Esophagus (tissue), 2 donors: Measurements from ENCODE around the gene POM121C. TPM values are rescaled to one million over a fixed set of nuclear protein-coding genes. Genes with fewer than 3 reads are reported as not detected.
"Not testable (repeated sequence)": the region's sequence is repeated elsewhere in the genome, so short reads cannot be mapped to it uniquely, and the experiment has no call there.

Source experiments
- H3K27ac ChIP-seq, 2 donors: one replicate each; pipeline ENCODE4 v1.5.1; 2013; ENCODE audit warnings: low read depth in 2 of 2, mild to moderate bottlenecking in 2 of 2, inconsistent platforms in 1 of 2, low read length in 1 of 2, moderate library complexity in 1 of 2
- H3K27me3 ChIP-seq, 2 donors: one replicate each; pipeline ENCODE4 v1.6.1; 2013; ENCODE audit warnings: low read length in 2 of 2, control low read depth in 1 of 2, mild to moderate bottlenecking in 1 of 2; ENCODE audit not compliant: insufficient read depth in 2 of 2, control insufficient read depth in 1 of 2
- H3K36me3 ChIP-seq, 2 donors: one replicate each; pipeline ENCODE4 v1.6.1; 2013; ENCODE audit warnings: low read length in 1 of 2; ENCODE audit not compliant: control insufficient read depth in 2 of 2, insufficient read depth in 2 of 2
- H3K4me1 ChIP-seq, 2 donors: one replicate each; pipeline ENCODE4 v1.6.1; 2013; ENCODE audit warnings: low read length in 1 of 2; ENCODE audit not compliant: control insufficient read depth in 2 of 2, insufficient read depth in 2 of 2
- H3K4me3 ChIP-seq, 2 donors: one replicate each; pipeline ENCODE4 v1.5.1; 2013; ENCODE audit warnings: low read length in 2 of 2, mild to moderate bottlenecking in 2 of 2, low read depth in 1 of 2, moderate library complexity in 1 of 2
- H3K9me3 ChIP-seq, 2 donors: one replicate each; pipeline ENCODE4 v1.6.1; 2013; ENCODE audit warnings: mild to moderate bottlenecking in 2 of 2, low read depth in 1 of 2, low read length in 1 of 2, moderate library complexity in 1 of 2; ENCODE audit not compliant: control insufficient read depth in 2 of 2, insufficient read depth in 1 of 2
- WGBS, 2 donors: extraction: QIAGEN DNeasy Blood & Tissue Kit; methylation state at CpG; one replicate each; pipeline ENCODE4 v1.1.7; 2013; 5-methylcytosine and 5-hydroxymethylcytosine counted together
- polyA plus RNA-seq, 2 donors: library from polyadenylated mRNA; stranded (reverse); fragments of 200-250 nt; gene quantifications; one replicate each; pipeline ENCODE4 v1.2.3, GENCODE V29; 2013
- donor health status: healthy with polysubstance abuse.
- donor health status: Bipolar disorder and iron deficiency.

Gene POM121C
- polyA plus RNA-seq, 2 donors = 9.9 to 12.5 TPM

- not testable (repeated sequence) for H3K27me3 ChIP-seq, H3K27ac ChIP-seq, H3K36me3 ChIP-seq, H3K9me3 ChIP-seq, H3K4me1 ChIP-seq, H3K4me3 ChIP-seq
- 87 to 89% methylated on average over 3 of the region's 34 CpGs for WGBS, 2 donors
Measured at GRCh38 chr7:75398771-75399700, 87.1 kb downstream of the POM121C start.

- H3K9me3 ChIP-seq, H3K4me1 ChIP-seq, H3K27me3 ChIP-seq, H3K4me3 ChIP-seq, H3K27ac ChIP-seq, H3K36me3 ChIP-seq: not testable (repeated sequence)
- WGBS, 2 donors = no CpG with 5 or more reads among the region's 2 CpGs
Measured at GRCh38 chr7:75397865-75398264, 88.2 kb downstream of the POM121C start.

- not testable (repeated sequence) for H3K27ac ChIP-seq, H3K9me3 ChIP-seq, H3K27me3 ChIP-seq, H3K4me1 ChIP-seq, H3K36me3 ChIP-seq, H3K4me3 ChIP-seq
- 12 to 14% methylated on average over 11 to 13 of the region's 34 CpGs for WGBS, 2 donors
Measured at GRCh38 chr7:75395329-75395728, 90.8 kb downstream of the POM121C start, which contains the start of gene TRIM73. TSS of gene TRIM73 (plus strand) at chr7:75395629. CDS start at chr7:75398934, 3,305 bp downstream.

GRCh38 chr7:75393194-75393593 lies 92.9 kb downstream of the POM121C start:
- not testable (repeated sequence) for H3K9me3 ChIP-seq, H3K36me3 ChIP-seq, H3K27me3 ChIP-seq, H3K4me3 ChIP-seq, H3K27ac ChIP-seq, H3K4me1 ChIP-seq
- WGBS, 2 donors = no CpG with 5 or more reads among the region's 6 CpGs

GRCh38 chr7:75374519-75375317 lies 111.4 kb downstream of the POM121C start:
- not testable (repeated sequence) for H3K27ac ChIP-seq, H3K4me1 ChIP-seq, H3K9me3 ChIP-seq, H3K27me3 ChIP-seq, H3K4me3 ChIP-seq, H3K36me3 ChIP-seq
- WGBS, 2 donors = no CpG with 5 or more reads among the region's 17 CpGs

GRCh38 chr7:75374144-75374518 lies 112.0 kb downstream of the POM121C start:
- H3K27me3 ChIP-seq, H3K9me3 ChIP-seq, H3K27ac ChIP-seq, H3K4me1 ChIP-seq, H3K4me3 ChIP-seq, H3K36me3 ChIP-seq: not testable (repeated sequence)
- no CpG with 5 or more reads among the region's 4 CpGs for WGBS, 2 donors

GRCh38 chr7:75367313-75367712 lies 118.8 kb downstream of the POM121C start:
- not testable (repeated sequence) for H3K36me3 ChIP-seq
- WGBS, 2 donors = 0% methylated on average over 1 of the region's 9 CpGs; no CpG with 5 or more reads in 1 of the 2 donors

More at GRCh38 chr7:75367313-75367712, 118.8 kb downstream of the POM121C start:
- not testable (repeated sequence) for H3K4me1 ChIP-seq, H3K27ac ChIP-seq, H3K9me3 ChIP-seq, H3K4me3 ChIP-seq, H3K27me3 ChIP-seq

Other genes starting within 250 kb of the POM121C start
- gene TRIM73, start 90.7 kb downstream of the POM121C start, polyA plus RNA-seq = 1 to 10 TPM; 1.5 to 2.9 TPM
- under 1 TPM in 1 of 2 donors, not detected in 1; 0.02 TPM for gene SPDYE5, start 6.0 kb upstream of the POM121C start, polyA plus RNA-seq